ENCODE data around the gene TSSK6. TPM values are rescaled to one million over a fixed set of nuclear protein-coding genes. Genes with fewer than 3 reads are reported as not detected.

TSSK6 gene
- total and polyA plus RNA-seq, 9 donors = 0.31 to 0.80 (median 0.64) TPM

- H3K4me3 ChIP-seq (ENCODE audit: low read length) = no peak overlapping the region
- peaks cover 70% of the 10 kb centered on the region for H3K36me3 ChIP-seq (ENCODE audit: control insufficient read depth, insufficient read depth, low read length)
- no peaks in the 10 kb centered on the region for H3K9me3 ChIP-seq (replicated peaks; ENCODE audit: control insufficient read depth, low read depth, low read length)
- WGBS (ENCODE audit: insufficient coverage) = 79% methylated on average over 16 of the region's 27 CpGs
- no peak overlapping the region for H3K27ac ChIP-seq (ENCODE audit: low read length)
- no peaks in the 10 kb centered on the region for H3K4me1 ChIP-seq (ENCODE audit: control insufficient read depth, insufficient read depth, low read length)
- DNase-seq = no peak
- no peaks in the 10 kb centered on the region for H3K27me3 ChIP-seq (ENCODE audit: control insufficient read depth, insufficient read depth, low read length)
Observed at GRCh38 chr19:19505669-19506326, 9.6 kb downstream of the TSSK6 start.

DNA sequence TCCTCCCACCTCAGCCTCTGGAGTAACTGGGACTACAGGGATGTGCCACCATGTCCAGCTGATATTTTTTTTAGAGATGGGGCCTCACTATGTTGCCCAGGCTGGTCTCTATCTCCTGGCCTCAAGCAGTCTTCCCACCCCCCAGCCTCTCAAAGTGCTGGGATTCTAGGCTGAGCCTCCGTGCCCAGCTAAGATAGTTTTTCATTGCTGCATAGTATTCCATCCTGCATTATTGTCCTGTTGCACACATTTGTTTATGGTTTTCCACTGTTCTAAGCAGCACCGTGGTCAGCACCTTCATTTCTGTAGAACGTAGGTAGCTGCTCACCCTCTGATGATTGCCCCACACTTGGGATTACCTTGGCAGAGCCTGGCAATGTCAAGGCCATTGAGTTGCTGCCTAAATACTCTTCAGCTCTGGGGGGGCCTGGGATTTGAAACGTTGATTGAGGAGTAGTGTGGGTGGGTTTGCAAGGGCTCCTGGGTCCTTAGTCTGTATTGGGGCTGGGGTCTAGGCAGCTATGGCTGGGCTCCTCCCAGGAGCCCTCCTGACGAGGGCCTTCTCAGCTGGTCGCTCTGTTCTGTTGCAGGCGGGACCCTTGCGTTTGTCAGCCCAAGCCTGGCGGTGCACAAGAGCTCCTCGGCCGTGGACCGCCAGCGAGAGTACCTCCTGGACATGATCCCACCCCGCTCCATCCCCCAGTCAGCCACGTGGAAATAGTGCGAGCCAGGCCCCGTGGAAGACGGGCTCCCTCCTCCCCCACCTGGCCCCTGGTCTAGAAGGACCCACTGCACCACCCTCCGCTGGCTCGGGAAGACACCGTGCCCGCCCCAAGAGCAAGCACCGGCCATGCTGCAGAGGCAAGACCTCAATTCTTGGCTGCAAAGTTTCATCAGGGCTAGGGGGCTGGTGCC, 10.3 kb downstream of the TSSK6 start:
- Histone ChIP-seq H3K4me3 (ENCODE audit: low read length) (no peak overlapping the region), H3K27ac (ENCODE audit: low read length) (no peak overlapping the region), H3K9me3 (replicated peaks; ENCODE audit: control insufficient read depth, low read depth, low read length) (no peaks in the 10 kb centered on the region), H3K36me3 (ENCODE audit: control insufficient read depth, insufficient read depth, low read length) (peaks cover 77% of the 10 kb centered on the region), H3K27me3 (ENCODE audit: control insufficient read depth, insufficient read depth, low read length) (no peaks in the 10 kb centered on the region), H3K4me1 (ENCODE audit: control insufficient read depth, insufficient read depth, low read length) (no peaks in the 10 kb centered on the region)
- WGBS (ENCODE audit: insufficient coverage) = 86% methylated on average over 19 of the region's 23 CpGs
- DNase-seq = no peak

- Histone ChIP-seq H3K27me3 (ENCODE audit: control insufficient read depth, insufficient read depth, low read length) (no peaks in the 10 kb centered on the region), H3K4me1 (ENCODE audit: control insufficient read depth, insufficient read depth, low read length) (peaks cover 4% of the 10 kb centered on the region), H3K9me3 (replicated peaks; ENCODE audit: control insufficient read depth, low read depth, low read length) (no peaks in the 10 kb centered on the region), H3K36me3 (ENCODE audit: control insufficient read depth, insufficient read depth, low read length) (peaks cover 94% of the 10 kb centered on the region), H3K4me3 (ENCODE audit: low read length) (no peak overlapping the region), H3K27ac (ENCODE audit: low read length) (no peak overlapping the region)
- WGBS (ENCODE audit: insufficient coverage) = 77% methylated on average over 12 of the region's 18 CpGs
- no peak for DNase-seq
Observed at GRCh38 chr19:19502808-19503602, 12.3 kb downstream of the TSSK6 start.

- DNase-seq = no peak
- H3K4me1 ChIP-seq (ENCODE audit: control insufficient read depth, insufficient read depth, low read length) = peaks cover 4% of the 10 kb centered on the region
- no peak overlapping the region for H3K4me3 ChIP-seq (ENCODE audit: low read length)
- no peak overlapping the region for H3K27ac ChIP-seq (ENCODE audit: low read length)
- WGBS (ENCODE audit: insufficient coverage) = 88% methylated on average over 19 of the region's 19 CpGs
- H3K27me3 ChIP-seq (ENCODE audit: control insufficient read depth, insufficient read depth, low read length) = no peaks in the 10 kb centered on the region
- H3K36me3 ChIP-seq (ENCODE audit: control insufficient read depth, insufficient read depth, low read length) = peaks cover 94% of the 10 kb centered on the region
- no peaks in the 10 kb centered on the region for H3K9me3 ChIP-seq (replicated peaks; ENCODE audit: control insufficient read depth, low read depth, low read length)
Observed at GRCh38 chr19:19502281-19502680, 13.1 kb downstream of the TSSK6 start.

DNA sequence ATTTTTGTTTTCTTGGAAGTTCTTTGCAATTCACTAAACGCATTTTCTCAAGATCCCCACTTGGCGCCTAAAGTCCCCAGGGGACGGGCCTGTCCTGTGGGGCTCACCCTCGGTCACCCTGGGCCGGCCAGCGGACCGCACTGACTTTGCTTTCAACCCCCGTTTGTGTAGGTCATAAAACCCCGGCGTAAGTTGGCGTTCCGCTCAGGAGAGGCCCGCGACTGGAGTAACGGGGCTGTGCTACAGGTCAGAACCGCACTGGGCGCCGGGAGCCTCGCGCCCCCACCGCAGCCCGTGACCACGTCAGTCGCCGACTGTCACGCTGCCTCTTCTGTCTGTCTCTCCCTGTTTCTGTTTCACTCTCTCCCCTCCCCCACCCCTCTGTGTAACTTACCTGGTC, 13.6 kb downstream of the TSSK6 start:
- DNase-seq = no peak
- H3K27me3 ChIP-seq (ENCODE audit: control insufficient read depth, insufficient read depth, low read length) = no peaks in the 10 kb centered on the region
- peaks cover 4% of the 10 kb centered on the region for H3K4me1 ChIP-seq (ENCODE audit: control insufficient read depth, insufficient read depth, low read length)
- 91% methylated on average over 25 of the region's 26 CpGs for WGBS (ENCODE audit: insufficient coverage)
- no peak overlapping the region for H3K27ac ChIP-seq (ENCODE audit: low read length)
- H3K9me3 ChIP-seq (replicated peaks; ENCODE audit: control insufficient read depth, low read depth, low read length) = no peaks in the 10 kb centered on the region
- H3K36me3 ChIP-seq (ENCODE audit: control insufficient read depth, insufficient read depth, low read length) = peaks cover 94% of the 10 kb centered on the region
- no peak overlapping the region for H3K4me3 ChIP-seq (ENCODE audit: low read length)

DNA sequence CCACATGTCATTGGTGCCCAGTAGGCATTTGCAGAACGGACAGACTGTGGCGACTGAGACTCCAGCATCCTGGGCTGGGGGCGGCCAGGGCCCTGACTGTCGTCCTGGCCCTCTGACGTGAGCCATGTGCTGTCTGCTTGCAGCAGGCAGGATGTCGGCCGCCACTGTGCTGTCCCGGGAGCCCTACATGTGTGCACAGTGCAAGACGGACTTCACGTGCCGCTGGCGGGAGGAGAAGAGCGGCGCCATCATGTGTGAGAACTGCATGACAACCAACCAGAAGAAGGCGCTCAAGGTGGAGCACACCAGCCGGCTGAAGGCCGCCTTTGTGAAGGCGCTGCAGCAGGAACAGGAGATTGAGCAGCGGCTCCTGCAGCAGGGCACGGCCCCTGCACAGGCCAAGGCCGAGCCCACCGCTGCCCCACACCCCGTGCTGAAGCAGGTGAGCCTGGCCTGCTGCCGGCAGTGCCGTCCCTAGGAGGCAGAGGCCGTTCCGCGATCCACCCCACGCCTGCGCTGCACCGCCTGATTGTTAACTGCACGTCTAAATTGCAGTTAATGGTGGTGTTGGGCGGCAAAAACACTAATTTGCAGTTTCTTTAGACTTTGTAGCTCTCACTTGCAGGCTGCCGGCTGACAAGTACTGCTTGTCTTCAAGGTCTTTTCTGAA, 14.2 kb downstream of the TSSK6 start:
- H3K4me1 ChIP-seq (ENCODE audit: control insufficient read depth, insufficient read depth, low read length) = peaks cover 4% of the 10 kb centered on the region
- no peaks in the 10 kb centered on the region for H3K27me3 ChIP-seq (ENCODE audit: control insufficient read depth, insufficient read depth, low read length)
- H3K4me3 ChIP-seq (ENCODE audit: low read length) = no peak overlapping the region
- H3K9me3 ChIP-seq (replicated peaks; ENCODE audit: control insufficient read depth, low read depth, low read length) = no peaks in the 10 kb centered on the region
- H3K27ac ChIP-seq (ENCODE audit: low read length) = no peak overlapping the region
- 82% methylated on average over 33 of the region's 34 CpGs for WGBS (ENCODE audit: insufficient coverage)
- peaks cover 94% of the 10 kb centered on the region for H3K36me3 ChIP-seq (ENCODE audit: control insufficient read depth, insufficient read depth, low read length)
- DNase-seq = no peak

DNA sequence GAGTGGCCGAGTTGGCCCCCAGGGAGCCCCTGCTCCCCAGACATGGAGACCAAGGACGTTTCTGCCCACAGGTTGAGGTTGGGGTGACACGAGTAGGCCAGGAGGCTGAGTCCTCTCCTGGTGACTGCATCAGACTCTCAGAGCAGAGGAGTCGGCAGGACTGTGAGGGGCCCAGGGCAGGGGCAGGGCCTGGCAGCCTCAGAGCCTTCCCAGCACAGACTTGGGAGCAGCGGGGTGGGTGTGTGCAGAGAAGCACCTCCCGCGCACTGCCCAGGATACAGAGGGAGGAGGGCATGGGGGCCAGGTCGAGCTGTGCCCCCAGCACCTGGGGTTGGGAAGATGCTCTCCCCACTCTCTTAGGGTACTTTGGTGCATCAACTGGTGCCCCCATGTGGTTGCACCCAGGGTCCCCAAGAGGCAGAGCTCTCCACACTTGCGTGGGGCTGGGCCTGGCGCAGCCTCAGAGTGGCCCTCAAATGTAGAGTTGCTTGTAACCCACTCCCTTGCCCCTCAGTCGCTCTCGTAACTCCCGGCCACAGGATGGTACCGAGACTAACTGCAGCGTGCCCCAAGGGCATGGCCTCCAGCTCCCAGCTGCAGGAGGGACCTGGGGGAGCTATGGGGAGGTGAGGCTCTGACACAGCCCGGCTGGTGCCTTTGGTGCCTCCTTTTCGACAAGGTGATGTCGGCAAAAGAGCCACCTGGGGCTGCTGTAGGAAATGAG, 15.9 kb downstream of the TSSK6 start:
- Histone ChIP-seq H3K27me3 (ENCODE audit: control insufficient read depth, insufficient read depth, low read length) (no peaks in the 10 kb centered on the region), H3K4me3 (ENCODE audit: low read length) (no peak overlapping the region), H3K27ac (ENCODE audit: low read length) (no peak overlapping the region), H3K36me3 (ENCODE audit: control insufficient read depth, insufficient read depth, low read length) (peaks cover 93% of the 10 kb centered on the region), H3K9me3 (replicated peaks; ENCODE audit: control insufficient read depth, low read depth, low read length) (no peaks in the 10 kb centered on the region), H3K4me1 (ENCODE audit: control insufficient read depth, insufficient read depth, low read length) (peaks cover 4% of the 10 kb centered on the region)
- DNase-seq = no peak
- 70% methylated on average over 8 of the region's 18 CpGs for WGBS (ENCODE audit: insufficient coverage)

DNA sequence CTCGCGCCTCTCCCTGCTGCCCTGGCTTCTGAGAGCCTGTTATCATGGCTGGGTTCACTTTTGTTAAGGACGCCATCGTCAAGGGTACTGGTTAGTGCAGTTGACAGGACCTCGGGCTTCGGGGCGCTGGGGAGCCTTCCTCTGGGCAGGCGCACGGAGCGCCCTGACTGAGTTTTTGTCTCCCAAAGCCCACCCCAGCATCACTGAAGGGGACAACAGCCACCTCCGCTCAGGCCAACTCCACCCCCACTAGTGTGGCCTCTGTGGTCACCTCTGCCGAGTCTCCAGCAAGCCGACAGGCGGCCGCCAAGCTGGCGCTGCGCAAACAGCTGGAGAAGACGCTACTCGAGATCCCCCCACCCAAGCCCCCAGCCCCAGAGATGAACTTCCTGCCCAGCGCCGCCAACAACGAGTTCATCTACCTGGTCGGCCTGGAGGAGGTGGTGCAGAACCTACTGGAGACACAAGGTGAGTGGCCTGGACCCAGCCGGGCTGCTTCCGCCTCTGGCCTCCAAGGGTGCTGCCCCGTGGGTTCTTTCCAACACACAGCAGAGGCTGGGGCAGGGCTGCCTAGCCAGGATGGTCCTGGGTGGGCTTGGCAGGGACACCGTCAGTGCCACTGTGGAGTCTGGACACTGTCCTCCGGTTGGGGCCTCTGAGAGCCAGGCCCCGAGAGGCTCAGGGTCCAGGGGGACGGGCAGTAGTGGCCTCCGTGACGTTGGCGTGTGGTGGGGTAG, 16.9 kb downstream of the TSSK6 start:
- no peaks in the 10 kb centered on the region for H3K9me3 ChIP-seq (replicated peaks; ENCODE audit: control insufficient read depth, low read depth, low read length)
- H3K27me3 ChIP-seq (ENCODE audit: control insufficient read depth, insufficient read depth, low read length) = no peaks in the 10 kb centered on the region
- no peak overlapping the region for H3K4me3 ChIP-seq (ENCODE audit: low read length)
- H3K27ac ChIP-seq (ENCODE audit: low read length) = no peak overlapping the region
- H3K4me1 ChIP-seq (ENCODE audit: control insufficient read depth, insufficient read depth, low read length) = peaks cover 4% of the 10 kb centered on the region
- peaks cover 98% of the 10 kb centered on the region for H3K36me3 ChIP-seq (ENCODE audit: control insufficient read depth, insufficient read depth, low read length)
- DNase-seq = no peak
- WGBS (ENCODE audit: insufficient coverage) = 88% methylated on average over 33 of the region's 33 CpGs
